Bronchial epithelial cell (primary cell): ENCODE measurements around the gene TP53RK. TPM values are rescaled to one million over a fixed set of nuclear protein-coding genes. Genes with fewer than 3 reads are reported as not detected.

Experiments used
- DNase-seq: peaks from one replicate; pipeline ENCODE4 v3.0.0-alpha.2; 2010; ENCODE audit warnings: low read depth
- FAIRE-seq: peaks from 2 replicates; lab custom pipeline; 2011; peaks lifted over from hg19 to GRCh38; lab: Jason Lieb, UNC
- H3K27me3 ChIP-seq: 2 replicates; pipeline ENCODE4 v1.5.1; 2011; ENCODE audit warnings: low read length; ENCODE audit not compliant: control insufficient read depth, insufficient read depth
- H3K36me3 ChIP-seq: 2 replicates; pipeline ENCODE4 v1.5.1; 2011; ENCODE audit warnings: low read length; ENCODE audit not compliant: control insufficient read depth, insufficient read depth
- H3K4me3 ChIP-seq: 2 replicates; pipeline ENCODE4 v1.5.1; 2011; ENCODE audit warnings: mild to moderate bottlenecking, low read depth, low read length, control low read depth
- total RNA-seq: library from RNA; depleted of rRNA; stranded (reverse); fragments of >200 nt; gene quantifications from 2 replicates; pipeline ENCODE4 v1.2.1, GENCODE V29; 2014
- TF ChIP-seq, protein P1 (sequence below): IDR thresholded peaks from 2 replicates; pipeline ENCODE4 v1.5.1; 2011; ENCODE audit warnings: mild to moderate bottlenecking, moderate library complexity, low read length, control low read depth, inconsistent platforms; ENCODE audit not compliant: insufficient read depth, severe bottlenecking

Gene TP53RK
- total RNA-seq, 1 donor from 2014 or later = 19.0 TPM

DNA sequence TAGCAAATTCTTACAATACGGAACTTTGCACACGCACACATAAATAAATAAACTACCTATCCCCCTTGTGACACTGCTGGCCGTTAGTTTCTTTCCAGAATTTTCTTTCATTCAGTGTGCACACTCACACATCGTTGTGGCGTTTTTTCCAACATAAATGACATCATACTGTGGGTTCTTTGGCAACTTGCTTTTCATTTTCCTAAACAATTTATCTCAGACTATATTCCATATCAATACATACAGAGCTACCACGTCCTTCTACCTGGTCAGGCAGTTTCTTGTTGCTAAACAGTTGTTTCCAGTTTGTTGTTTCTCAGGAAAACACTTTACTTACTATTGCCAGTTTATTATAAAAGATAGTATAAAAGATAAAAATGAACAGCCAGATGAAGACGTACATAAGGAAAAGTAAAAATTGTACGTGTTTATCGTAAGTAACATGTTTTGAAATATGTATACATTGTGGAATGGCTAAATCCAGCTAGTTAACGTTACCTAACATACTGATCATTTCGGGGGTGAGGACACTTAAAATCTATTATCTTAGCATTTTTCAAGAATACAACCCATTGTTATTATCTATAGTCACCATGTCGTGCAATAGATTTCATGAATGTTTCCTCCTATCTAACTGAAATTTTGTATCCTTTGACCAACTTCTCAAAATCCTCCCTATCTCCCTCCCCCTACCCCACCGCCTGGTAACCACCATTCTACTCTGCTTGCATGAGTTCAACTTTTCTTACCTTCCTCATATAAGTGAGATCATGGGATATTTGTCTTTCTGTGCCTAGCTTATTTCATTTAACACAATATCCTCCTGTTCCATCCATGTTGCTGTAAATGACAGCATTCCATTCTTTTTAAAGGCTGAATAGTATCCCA lies 1.2 kb upstream of the TP53RK start:
- DNase-seq (no peak), FAIRE-seq (no peak)
- H3K27me3 ChIP-seq = no peaks in the 10 kb centered on the region
- H3K4me3 ChIP-seq = peak overlapping the region; percentile 45
- TF ChIP-seq, protein P1, sequence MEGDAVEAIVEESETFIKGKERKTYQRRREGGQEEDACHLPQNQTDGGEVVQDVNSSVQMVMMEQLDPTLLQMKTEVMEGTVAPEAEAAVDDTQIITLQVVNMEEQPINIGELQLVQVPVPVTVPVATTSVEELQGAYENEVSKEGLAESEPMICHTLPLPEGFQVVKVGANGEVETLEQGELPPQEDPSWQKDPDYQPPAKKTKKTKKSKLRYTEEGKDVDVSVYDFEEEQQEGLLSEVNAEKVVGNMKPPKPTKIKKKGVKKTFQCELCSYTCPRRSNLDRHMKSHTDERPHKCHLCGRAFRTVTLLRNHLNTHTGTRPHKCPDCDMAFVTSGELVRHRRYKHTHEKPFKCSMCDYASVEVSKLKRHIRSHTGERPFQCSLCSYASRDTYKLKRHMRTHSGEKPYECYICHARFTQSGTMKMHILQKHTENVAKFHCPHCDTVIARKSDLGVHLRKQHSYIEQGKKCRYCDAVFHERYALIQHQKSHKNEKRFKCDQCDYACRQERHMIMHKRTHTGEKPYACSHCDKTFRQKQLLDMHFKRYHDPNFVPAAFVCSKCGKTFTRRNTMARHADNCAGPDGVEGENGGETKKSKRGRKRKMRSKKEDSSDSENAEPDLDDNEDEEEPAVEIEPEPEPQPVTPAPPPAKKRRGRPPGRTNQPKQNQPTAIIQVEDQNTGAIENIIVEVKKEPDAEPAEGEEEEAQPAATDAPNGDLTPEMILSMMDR = no peak
- H3K36me3 ChIP-seq = peaks cover 3% of the 10 kb centered on the region

DNA sequence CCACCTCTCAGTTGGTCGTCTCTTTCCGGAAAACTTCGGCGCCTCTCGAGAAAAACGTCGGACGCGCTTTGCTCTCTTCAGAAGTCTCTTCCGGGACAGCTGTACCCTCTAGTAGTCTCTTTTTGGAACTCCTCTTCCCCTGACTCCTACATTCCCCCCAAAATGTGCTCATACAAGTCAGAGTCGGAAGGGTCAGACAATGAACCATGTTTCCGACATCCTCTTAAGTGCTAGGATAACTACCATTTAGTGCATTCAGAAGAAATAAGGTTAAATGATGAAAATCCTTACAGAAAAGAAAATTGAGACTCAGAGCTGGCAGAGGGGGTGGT lies 476 bp upstream of the TP53RK start:
- FAIRE-seq (no peak), DNase-seq (no peak)
- H3K36me3 ChIP-seq = peaks cover 3% of the 10 kb centered on the region
- peak overlapping the region; percentile 45 for H3K4me3 ChIP-seq
- TF ChIP-seq, protein P1 = no peak
- H3K27me3 ChIP-seq = no peaks in the 10 kb centered on the region

DNA sequence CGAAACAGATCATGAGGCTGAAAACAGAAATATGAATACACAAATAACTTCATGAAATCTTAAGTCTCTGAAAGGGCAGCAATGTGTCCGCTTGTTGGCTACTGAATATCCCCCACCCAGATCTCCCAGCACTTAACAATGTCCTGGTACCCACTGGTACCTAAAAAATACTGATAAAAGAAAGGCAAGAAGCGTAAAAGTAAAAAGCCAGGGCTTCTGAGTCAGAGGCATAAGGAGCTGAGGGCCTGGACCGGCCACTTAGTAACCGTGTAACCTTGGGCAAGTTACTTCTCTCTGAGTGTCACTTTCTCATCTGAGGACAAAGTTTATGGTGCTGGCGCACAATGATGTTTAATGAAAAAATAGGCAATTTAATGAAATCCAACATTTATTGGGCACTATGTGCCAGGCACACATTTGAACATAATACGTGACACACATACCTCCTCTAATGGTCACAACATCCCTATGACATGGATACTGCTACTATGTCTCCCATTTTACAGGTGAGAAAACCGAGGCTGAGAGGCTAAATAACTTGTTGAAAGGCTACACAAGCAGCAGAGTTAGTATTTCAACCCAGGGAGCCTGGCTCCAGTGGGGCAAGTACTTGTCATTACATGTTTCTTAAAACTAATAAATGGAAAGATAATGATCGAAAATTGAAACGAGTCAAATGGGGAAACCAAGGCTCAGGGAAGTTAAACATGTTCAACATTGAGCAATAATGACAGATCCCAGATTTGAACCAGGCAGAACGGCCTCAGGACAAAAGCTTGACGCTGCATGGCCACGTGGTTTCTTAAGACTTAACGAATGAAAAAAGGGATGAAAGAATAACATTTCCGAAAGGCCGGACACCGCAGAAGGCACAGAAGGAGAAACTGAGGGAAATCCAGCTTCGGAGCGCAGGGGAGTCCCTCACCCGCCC lies 828 bp downstream of the TP53RK start:
- H3K4me3 ChIP-seq = peak overlapping the region; percentile 78
- FAIRE-seq (no peak), DNase-seq (peak; percentile 62)
- H3K27me3 ChIP-seq = no peaks in the 10 kb centered on the region
- TF ChIP-seq, protein P1 = no peak
- peaks cover 3% of the 10 kb centered on the region for H3K36me3 ChIP-seq

DNA sequence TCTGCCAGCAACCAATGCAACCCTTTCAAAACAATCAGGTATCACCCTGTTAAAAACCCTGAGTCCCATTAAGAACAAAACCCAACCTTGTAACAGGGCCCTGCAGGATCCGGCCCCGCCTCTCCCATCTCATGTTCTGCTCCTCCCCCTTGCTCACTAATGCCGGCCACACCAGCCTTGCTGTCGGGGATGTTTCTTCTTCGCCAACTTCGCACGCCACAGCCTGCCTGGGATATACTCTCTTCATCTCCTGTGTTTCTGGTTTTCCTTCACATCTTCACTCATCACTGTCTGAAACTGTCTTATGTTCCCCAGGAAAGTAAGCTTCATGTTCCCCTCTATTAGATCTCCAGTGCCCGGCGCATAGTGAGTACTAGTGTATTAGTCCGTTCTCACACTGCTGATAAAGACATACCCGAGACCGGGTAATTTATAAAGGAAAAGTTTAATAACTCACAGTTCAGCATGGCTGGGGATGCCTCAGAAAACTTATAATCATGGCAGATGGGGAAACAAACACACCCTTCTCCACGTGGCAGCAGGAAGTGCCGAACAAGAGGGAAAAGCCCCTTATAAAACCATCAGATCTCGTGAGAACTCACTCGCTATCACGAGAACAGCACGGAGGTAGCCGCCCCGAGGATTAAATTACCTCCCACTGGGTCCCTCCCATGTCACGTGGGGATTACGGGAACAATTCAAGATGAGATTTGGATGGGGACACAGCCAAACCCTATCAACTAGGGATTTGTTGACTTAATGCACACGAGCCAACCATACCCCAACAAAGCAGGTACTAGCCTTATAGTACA lies 5.1 kb downstream of the TP53RK start:
- DNase-seq (peak; percentile 74), FAIRE-seq (no peak)
- Histone ChIP-seq H3K27me3 (no peaks in the 10 kb centered on the region), H3K4me3 (peak overlapping the region; percentile 51), H3K36me3 (peaks cover 6% of the 10 kb centered on the region)
- TF ChIP-seq, protein P1 = no peak

DNA sequence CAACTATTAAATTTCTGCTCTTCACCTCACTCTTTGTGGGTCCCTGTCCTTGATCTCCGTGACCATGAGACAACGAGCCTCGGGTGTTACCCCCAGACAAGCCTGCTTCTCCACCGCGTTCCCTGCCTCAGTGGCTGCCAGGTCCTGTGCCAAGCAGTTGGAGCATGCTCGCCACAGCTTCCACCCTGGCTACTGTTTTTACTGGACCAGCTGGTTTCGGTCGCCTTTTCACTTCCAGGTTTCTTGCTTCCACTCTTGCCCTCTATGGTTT lies 5.6 kb downstream of the TP53RK start:
- FAIRE-seq (no peak), DNase-seq (no peak)
- Histone ChIP-seq H3K4me3 (peak overlapping the region; percentile 51), H3K27me3 (no peaks in the 10 kb centered on the region), H3K36me3 (peaks cover 6% of the 10 kb centered on the region)
- TF ChIP-seq, protein P1 = no peak
